Renal pelvis (tissue), 4 donors: ENCODE data around the gene ULK1. TPM values are rescaled to one million over a fixed set of nuclear protein-coding genes. Genes with fewer than 3 reads are reported as not detected.
A peak's percentile ranks its signal among the peaks of the same experiment; 100 is the strongest.
"Not testable (repeated sequence)": the region's sequence is repeated elsewhere in the genome, so short reads cannot be mapped to it uniquely, and the experiment has no call there.

ENCODE experiments used
- DNase-seq: peaks from one replicate; pipeline ENCODE4 v3.0.0-alpha.2; 2013
- polyA plus RNA-seq, 3 donors: library from polyadenylated mRNA; unstranded; fragments of 120-200 nt; gene quantifications; one replicate each; pipeline ENCODE4 v1.2.1, GENCODE V29; 2013; ENCODE audit not compliant: insufficient read length in 3 of 3

The ULK1 gene
- polyA plus RNA-seq, 3 donors: 34.0 to 45.6 (median 36.4) TPM

DNA sequence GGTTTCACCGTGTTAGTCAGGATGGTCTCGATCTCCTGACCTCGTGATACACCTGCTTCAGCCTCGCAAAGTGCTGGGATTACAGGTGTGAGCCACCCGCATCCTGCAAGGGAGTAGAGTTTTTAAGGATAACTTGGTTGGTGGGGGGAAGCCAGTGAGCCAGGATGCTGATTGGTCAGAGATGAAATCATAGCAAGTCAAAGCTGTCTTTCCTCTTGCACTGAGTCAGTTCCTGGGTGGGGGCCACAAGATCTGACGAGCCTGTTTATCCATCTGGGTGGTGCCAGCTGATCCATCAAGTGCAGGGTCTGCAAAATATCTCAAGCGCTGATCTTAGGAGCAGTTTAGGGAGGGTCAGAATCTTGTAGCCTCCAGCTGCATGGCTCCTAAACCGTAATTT, 9.3 kb upstream of the ULK1 start:
- not testable (repeated sequence) for DNase-seq

DNA sequence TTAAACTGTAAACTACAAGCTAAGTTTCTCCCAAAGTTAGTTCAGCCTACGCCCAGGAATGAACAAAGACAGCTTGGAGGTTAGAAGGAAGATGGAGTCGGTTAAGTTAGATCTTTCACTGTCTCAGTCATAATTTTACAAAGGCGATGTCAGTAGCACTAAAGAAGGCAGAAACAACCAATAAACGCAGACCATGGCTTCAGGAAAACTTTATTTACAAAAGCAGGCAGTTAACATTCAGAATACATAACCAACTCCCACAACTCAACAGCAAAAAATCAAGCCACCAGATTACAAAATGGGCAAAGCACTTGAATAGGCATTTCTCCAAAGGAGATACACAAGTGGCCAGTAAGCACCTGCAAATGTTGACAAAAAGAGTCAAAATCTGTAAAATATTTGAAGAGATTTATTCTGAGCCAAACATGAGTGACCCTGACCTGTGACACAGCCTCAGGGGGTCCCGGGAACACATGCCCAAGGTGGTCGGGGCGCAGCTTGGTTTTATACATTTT, 8.8 kb upstream of the ULK1 start:
- DNase-seq: no peak

DNA sequence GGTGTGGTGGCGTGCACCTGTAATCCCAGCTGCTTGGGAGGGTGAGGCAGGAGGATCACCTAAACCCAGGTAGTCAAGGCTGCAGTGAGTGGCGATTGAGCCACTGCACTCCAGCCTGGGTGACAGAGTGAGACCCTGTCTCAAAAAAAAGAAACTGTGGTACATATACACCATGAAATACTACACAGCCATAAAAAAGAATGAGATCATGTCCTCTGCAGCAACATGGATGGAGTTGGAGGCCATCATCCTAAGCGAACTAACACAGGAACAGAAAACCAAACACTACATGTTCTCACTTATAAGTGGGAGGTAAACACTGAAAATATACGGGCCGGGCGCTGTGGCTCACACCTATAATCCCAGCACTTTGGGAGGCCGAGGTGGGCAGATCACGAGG, 2.7 kb upstream of the ULK1 start:
- not testable (repeated sequence) for DNase-seq

DNA sequence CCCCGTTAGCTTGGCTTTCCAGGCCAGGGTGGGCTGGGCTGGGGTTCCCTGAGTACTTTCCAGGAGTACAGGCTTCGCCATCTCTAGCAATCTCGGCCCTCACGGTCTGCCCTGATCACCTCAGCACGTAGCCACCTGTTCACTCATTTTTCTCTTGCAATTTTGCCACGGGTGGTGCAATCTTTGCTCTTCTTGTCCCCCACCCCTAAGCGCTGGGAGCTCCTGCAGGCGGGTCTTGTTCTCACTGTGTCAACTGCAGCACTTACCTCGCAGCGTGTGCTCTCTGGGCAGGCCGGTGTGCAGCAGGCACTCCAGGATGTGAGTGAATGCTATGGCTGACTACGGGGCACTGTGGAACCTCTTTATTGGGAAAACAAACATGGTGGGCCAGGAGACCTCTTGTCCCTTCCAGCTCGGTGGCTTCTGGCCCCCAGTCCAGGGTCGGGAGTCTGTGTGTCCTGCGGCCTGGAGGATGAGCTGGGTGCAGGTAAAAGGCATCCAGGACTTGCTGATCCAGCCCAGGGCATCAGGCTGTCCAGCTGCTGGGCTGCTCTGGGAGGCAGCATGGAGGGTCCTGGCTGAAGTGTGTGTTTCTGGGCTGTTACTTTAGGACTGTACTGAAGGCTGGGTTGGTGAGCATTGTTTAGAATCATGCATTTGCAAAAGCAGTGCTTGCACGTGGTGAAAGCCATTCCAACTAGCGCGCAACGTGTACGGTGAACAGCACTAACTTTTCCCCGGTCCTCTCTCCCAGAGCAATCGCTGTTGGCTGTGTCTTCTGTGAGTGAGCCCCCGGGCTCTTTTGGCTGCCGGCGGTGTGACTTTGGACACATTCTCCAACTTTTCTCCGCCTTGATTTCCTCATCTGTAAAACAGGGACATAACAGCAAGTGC, 1.5 kb upstream of the ULK1 start:
- DNase-seq: no peak

DNA sequence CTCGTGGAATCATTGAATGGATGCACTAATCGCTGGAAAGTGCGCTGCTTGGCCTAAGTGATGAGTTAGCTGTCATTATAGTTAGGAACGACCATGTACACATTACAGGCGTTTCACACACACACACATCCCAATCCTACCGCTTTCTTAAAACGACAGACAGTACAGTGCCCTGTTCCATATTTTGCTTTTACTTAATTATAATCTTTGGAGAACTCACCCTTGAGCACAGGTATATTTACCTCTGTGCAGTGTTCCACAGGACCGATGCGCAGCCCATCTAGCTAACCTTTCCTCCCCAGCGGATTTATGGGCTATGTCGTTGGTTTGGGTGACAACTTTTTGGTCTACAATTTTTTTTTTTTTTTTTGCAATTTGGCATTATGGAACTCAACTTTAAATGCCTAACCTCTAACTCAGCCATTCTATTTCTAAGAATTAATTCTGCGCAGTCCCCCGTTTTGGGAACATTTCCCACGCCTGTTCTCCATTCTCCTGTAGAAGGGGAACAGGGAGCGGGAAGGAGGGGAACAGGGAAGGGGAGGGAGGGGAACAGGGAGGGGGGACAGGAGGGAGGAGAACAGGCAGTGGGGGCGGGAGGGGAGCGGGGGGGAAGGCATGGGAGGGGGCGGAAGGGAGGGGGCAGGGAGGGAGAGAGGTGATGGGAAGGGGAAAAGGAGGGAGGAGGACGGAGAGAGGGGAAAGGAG, 663 bp upstream of the ULK1 start:
- no peak for DNase-seq

DNA sequence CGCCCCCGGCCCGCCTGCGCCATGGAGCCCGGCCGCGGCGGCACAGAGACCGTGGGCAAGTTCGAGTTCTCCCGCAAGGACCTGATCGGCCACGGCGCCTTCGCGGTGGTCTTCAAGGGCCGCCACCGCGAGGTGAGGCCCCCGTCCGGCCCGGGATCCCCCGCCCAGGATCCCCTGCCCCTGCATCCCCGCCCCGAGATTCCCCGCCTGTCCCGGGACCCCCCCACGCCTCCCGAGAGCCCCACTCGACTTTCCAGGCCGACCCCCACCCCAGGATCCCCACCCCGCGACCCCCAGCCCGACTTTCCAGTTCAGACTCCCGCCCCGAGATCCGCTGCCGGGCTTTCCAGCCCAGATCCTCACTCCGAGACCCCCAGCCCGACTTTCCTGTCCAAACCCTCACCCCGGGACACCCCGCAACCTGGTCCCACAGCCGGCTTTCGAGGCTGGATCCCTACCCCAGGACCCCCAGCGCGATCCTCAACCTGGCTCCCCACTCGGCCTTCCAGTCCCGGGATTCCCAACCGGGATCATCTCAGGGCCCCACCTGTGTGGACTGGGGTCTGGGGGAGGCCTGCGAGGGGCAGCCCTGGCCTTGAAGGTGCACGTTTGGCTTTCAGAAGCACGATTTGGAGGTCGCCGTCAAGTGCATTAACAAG, 688 bp downstream of the ULK1 start:
- no peak for DNase-seq

DNA sequence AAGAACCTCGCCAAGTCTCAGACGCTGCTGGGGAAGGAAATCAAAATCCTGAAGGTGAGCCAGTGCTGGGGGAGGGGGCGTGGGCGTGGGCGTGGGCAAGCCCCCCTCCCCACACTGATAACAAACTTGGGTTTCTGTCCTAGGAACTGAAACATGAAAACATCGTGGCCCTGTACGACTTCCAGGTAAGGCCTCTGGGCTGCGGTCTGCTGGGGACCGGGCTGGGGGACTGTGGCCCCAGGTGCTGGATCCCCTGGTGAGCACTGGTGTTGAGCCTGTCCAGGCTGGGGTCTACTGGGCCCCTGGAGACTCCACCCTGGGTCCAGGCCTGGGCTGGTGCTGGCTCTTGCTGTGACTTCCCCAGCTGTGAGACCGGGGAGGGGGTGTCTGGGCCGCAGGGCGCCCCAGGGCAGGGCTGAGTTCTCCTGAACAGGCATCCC, 1.2 kb downstream of the ULK1 start:
- DNase-seq: no peak

DNA sequence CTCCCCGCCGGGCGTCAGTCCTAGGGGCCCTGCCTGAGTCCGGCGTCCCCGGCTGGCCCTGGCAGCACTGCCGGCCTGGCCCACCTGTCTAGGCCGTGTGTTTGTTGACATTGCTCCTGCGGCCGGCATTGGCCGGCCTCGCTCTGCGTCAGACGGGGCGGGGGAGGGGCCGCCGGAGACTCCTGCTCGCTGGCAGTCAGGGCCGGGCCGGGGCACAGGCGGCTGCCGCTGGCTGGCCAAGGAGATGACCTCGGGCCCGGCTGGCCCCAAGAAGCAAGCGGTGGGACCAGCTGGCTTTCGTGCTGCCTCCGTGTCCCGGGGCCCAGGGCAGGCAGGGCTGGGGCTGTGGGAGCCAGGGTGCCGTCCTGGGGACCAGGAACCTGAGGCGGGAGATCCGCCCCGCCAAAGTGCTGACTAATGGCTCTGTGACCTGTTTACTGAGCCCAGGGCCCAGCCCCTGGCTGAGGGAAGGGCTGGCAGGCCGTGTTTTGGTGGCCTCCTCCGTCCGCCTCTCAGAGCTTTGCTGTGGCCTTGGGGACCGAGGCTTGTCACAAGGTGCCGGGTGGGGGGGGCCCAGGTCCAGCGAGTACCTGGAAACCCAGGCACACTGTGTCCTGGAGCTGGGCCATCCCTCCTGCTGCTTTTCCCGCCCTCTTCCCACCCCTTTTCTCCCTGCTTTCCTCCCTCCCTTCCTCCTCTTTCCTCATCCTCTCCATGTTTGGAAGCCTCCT, 1.8 kb downstream of the ULK1 start:
- DNase-seq: peak; percentile 82

DNA sequence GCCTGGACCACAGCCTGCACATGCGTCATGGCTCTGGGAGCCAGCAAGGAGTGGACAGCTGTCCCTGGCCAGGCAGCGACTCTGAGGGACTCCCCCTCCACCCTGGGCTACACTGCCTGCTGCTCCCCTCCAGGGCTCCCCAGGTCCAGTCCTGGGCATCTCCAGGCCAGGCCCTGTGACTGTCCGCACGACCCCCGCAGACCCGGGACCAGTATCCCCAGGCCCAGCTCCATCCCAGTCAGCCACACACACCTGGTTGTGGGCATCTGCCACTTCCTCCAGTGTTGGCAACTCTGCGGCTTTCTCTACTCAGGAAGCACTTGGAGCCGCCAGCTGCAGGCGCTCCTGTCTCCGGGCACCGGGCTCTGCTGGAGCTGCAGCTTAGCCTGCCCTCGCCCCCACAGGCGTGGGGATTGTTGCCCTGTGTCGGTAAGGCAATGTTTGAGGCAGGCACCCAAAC, 2.4 kb downstream of the ULK1 start:
- no peak for DNase-seq

DNA sequence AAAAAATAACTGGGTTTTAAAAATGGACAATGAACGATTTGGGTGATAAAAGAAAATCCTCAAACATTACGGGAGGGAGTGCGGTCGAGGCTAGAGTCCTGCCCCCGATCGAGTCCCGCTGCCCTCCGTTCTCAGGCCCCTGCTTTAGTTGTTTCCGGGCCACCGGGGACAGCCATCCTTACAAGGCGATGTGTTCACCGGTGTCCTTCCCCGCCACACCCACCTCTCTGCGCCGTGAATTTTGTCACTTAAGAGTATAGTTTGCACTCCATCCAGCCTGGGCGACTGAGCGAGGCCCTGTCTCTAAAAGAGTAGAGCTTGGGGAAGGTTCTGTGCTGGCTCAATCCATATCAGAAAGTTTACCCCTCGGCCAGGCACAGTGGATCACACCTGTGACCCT, 2.9 kb downstream of the ULK1 start:
- no peak for DNase-seq

DNA sequence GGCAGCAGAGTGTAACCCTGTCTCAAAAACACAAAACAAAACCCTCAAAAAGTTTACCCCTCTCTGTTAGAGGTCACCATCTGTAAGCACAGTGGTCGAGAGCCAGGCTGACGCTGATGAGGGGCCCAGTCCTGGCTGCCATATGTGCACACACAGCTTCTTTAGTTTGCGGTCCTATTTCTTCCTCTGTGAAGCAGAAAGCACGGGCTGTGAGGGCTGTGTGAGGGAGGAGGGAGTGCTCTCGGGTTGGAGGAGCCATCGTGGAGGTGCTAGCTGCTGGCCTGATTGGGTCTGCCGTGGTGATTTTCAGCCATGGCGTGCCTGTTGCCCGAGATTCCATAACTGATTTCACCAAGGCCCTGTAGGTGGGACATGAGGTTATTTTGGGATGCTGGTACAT, 3.5 kb downstream of the ULK1 start:
- no peak for DNase-seq

DNA sequence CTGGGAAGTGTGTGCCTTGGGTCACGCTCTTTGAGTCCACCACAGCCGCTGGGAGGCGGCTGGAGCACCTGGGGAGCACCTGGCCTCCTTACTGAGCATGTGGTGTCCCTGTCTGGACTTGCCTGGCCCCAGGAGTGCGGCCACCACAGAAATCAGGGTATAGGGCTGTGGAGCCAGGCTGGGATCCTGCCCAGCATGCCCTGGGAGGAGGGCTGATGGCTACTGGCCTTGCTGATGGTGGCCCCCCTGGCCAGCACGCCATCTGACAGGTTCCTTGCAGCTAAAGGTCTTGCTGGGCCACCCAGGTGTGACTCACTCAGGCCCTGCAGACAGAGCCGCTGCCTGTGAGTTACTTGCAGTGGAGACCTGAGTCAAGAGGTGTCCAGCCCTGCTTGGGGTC, 6.0 kb downstream of the ULK1 start:
- no peak for DNase-seq

DNA sequence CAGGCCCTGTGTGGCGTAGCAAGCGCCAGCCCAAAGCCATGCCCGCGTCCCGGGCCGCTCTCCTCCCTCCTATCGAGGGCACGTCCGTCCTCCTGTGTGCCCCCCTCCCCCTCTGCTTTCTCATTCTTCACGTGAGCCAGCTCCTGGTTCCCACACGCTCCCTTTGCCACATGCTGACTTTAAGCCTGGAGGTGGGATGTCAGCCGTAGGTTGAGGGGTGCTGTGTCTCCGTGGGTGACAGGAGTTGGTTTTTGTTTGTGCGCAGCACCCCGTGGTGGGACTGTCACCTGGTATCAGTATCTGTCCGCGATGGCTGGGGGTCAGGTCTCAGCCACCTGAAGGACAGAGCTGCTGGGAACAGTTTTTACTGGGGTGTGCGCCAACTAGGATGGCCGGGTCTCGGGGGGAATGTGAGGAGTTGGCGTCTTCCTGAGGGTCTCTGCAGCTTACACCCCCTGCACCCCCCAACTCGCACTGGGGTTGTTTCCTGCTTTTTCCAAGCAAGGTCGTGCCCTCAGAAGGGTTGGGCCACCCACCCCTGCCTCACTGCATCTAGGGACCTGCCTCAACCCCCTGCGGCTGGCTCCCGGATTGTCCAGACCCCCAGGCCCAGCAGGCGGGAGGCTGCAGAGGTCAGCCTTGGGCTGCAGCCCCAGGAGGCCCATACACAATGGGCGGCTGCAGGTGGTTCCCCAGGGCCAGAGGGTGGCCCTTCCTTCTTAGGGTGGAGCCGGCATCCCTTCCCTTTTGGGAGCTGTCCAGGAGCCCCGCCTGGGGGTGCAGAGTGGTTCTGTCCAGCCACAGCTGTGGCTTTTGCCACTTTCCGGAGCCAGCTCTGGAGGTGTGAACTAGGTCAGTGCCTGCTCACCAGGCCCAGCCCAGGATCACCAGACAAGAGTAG, 7.3 kb downstream of the ULK1 start:
- DNase-seq: no peak

DNA sequence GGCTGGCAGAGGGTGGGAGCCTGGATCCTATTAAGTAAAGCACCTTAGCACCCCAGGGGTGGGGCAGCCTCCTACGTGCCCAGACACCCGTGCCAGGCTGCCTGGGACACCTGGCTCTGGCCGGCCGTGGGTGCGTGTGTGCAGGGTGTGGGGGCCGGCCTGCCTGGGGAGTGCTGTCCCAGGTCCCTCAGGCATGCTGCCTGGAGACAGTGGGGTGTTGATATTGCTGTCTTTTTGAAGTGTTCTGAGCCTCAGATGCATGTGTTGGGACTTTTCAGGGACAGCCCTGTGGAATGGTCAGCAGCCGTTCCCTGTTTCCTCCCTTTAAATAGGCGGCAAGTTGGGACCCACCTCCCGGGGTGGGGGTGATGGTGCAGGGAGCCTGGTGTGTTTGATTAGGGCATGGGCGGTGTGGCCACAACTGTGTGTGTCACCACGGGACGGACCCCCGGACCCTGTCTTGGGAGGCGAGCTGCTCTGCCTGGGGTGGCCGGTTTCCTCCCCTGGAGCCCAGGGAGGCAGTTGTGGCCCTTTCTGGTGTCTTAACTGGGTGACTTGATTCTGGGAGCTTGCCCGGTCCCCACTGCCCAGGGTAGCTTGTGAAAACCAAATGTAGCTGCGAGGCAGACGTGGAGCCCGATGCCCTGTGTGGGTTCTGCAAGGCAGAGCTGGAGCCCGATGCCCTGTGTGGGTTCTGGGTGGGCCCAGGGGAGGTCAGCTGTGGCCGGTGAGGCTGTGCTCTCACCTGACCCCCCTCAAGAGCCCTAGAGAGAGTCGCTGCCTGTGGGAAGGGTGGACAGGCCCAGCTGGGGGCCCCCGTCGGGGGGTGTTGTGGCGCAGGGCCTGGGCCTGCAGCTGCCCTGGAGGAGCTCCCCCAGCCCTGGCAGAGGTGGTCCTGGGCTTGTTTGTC, 8.2 kb downstream of the ULK1 start:
- no peak for DNase-seq

DNA sequence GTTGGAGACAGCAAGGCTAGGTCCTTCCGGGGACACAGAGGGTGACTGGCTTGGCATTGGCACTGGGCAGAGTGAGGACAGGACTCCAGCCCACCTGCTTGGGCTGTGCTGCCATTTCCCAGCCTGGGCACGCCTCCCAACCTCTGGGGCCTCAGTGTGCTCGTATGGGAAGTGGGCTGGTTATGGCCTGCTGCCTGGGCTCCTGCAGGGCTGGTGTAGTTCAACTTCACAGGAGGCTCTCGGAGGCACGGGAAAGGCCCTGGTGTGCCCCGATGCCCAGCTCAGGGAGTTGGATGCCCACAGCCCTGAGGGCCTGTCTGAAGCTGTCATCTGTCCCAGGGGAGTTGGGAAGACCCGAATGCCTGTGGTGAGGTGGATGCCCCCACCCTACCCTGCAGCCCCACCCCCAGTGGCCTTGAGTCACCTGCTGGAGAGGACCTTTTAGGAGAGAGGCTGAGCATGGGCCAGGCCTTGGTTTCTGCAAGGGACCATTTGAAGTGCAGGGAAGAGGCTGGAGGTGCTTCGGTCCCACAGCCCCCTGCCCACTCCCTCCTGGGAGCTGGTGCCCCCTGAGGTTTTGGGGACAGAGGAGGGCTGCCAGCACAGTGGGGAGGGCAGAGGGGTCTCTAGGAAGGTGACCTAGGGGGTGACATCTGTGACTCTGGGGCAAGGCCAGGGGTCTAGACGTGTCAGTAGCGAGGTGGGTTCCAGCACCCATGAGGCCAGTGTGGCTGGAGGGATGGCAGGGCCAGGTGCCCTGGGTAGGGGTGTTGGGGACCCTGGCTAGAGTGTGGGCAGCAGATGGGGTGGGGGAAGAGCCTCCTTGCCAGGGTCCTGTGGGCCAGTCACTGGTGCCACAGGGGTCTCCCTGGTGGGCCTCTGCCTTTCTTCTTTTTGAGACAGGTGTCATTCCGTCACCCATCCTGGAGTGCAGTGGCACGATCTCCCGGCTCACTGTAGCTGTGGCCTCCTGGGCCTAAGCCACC, 9.1 kb downstream of the ULK1 start:
- no peak for DNase-seq

DNA sequence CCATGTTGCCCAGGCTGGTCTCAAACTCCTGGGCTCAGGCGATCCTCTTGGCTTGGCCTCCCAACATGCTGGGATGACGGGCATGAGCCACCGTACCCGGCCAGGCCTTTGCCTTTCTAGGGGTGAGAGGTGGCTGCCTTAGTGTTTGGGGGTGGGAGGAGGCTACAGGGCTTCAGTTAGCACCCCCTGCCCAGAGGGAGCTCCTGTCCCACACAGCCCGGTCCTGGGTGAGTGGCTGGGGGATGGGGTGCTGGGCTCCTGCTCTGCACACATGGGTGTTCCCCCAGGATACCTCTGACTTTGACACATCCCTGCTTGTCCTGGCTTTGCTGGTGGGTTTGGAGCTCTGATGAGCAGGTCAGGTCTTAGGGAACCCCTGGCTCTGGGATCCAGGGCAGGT, 9.9 kb downstream of the ULK1 start:
- DNase-seq: no peak

DNA sequence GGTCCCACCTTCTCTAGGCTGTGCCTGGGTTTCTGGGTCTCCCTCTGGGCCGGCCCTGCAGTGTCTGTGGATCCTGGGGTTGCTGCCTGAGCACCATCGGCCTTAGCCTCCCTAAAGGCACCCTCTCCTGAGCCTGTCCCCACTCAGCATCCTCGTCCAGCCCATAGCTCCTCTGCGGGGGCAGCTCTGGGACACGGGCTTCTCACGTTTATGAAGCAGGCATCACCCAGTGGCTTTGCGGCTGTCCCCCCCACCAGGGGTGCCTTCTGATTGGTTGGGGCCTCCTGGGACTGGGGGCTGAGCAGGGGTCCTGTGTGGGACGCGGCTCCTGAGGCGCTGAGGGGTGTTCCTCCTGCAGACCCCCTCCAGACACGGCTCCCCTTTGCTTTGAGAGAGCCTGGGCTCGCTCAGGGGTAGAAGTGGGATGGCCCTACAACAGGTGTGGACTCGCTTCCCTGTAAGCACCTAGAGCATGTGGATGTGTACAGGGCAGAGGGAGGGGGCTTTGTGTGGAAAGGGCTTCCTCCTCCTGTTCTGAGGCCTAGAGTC, 10.7 kb downstream of the ULK1 start:
- no peak for DNase-seq

DNA sequence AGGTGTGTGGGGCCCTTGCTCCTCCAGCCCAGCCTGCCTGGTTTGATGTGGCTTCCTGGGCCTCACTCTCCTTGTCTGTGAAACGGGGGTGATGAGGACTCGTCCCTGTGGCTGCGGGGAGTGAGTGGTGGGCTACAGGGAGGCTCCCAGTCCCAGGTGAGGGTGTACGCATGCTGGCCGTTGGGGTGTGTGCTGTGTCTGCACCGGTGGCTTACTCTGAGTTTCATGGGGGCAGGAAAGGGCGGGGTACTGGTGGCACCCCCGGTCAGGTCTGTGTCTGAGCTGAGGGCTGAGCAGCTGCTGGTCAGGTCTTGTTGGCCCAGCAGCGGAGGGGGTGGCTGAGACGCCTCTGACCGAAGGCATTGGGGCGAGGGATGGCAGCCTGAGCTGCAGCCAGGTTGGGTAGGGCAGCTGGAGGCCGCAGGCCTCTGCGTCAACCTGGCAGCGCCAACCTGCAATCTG, 11.2 kb downstream of the ULK1 start:
- no peak for DNase-seq
